Dendritic cell treated with granulocyte-macrophage colony-stimulating factor and Interleukin-4, amounts not matched to agents 40 ng/mL and 50 ng/mL, for 4 days (primary cell): ENCODE data around the gene SARNP.

ENCODE experiments used
- H3K27ac Mint-ChIP-seq: one replicate; pipeline ENCODE4 v1.8.0; 2022; ENCODE audit warnings: mild to moderate bottlenecking, mixed read lengths
- H3K27me3 Mint-ChIP-seq: one replicate; pipeline ENCODE4 v1.8.0; 2022; ENCODE audit warnings: mild to moderate bottlenecking, mixed read lengths
- H3K36me3 Mint-ChIP-seq: one replicate; pipeline ENCODE4 v1.8.0; 2022; ENCODE audit warnings: low read depth, mixed read lengths
- H3K4me1 Mint-ChIP-seq: one replicate; pipeline ENCODE4 v1.8.0; 2022; ENCODE audit warnings: low read depth, mixed read lengths
- H3K4me3 Mint-ChIP-seq: one replicate; pipeline ENCODE4 v1.8.0; 2022; ENCODE audit warnings: mild to moderate bottlenecking, moderate library complexity, mixed read lengths
- H3K9me3 Mint-ChIP-seq: one replicate; pipeline ENCODE4 v1.8.0; 2022; ENCODE audit warnings: mixed read lengths
- intact Hi-C: fragments of 100-400 bp; cut with micrococcal nuclease; formaldehyde crosslinking; loops from one replicate; pipeline ENCODE4 v1.15.0; 2022

The SARNP gene

GRCh38 chr12:55717011-55718007 is 100.2 kb downstream of the SARNP start:
- Mint-ChIP-seq H3K4me1 (peaks cover 49% of the 10 kb centered on the region), H3K9me3 (no peaks in the 10 kb centered on the region), H3K27me3 (peaks cover 10% of the 10 kb centered on the region), H3K27ac (peak overlapping the region; percentile 87), H3K36me3 (peaks cover 32% of the 10 kb centered on the region), H3K4me3 (peak overlapping the region; percentile 87)
- intact Hi-C loops: no loop called here

- Mint-ChIP-seq H3K27me3 (peaks cover 17% of the 10 kb centered on the region), H3K4me1 (peaks cover 53% of the 10 kb centered on the region), H3K36me3 (peaks cover 32% of the 10 kb centered on the region), H3K4me3 (peak overlapping the region; percentile 87), H3K27ac (peak overlapping the region; percentile 87), H3K9me3 (no peaks in the 10 kb centered on the region)
- intact Hi-C loops: no loop called here
Observed at GRCh38 chr12:55716582-55716957, 101.0 kb downstream of the SARNP start.

DNA sequence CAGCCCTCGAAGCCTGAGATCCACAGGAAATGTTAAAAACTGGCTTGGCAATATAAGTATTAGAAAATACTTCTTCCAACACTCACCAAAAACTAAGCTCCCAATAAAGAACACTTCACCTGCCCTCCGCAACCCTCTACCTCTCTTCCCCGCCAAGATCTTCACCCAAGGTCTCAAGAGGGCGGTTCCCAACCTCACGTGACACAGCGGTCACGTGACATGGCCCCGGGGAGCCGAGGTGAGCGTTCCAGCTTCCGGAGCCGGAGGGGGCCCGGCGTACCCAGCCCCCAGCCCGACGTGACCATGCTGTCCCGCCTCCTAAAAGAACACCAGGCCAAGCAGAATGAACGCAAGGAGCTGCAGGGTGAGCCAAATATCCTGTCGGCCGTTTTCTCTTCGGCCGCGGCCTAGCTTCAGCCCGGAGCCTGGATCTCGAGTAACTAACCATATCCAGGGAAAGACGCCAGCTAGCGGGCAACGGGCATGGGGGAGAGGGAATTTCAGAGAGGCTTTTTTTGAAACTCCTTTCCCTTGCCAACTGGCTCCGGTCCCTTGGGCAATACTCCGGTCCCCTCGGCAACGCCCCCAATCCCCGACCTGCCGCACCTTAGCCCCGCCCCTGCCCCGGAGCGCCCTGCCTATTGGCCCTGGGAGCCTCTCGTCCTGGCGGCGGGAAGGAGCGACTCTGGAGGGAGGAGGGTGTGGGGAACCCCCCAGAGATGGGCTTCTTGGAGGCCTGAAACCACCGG is 101.5 kb downstream of the SARNP start, which contains the start of gene BLOC1S1:
Gene BLOC1S1 (plus strand): TSS at position 214 of the 749 bp plus-strand sequence. CDS start 6 bp downstream, at position 220.
- Mint-ChIP-seq H3K4me1 (peaks cover 49% of the 10 kb centered on the region), H3K9me3 (no peaks in the 10 kb centered on the region), H3K4me3 (peak within 1 kb of the TSS; percentile 87), H3K36me3 (peaks cover 32% of the 10 kb centered on the region), H3K27ac (peak within 1 kb of the TSS; percentile 87), H3K27me3 (peaks cover 17% of the 10 kb centered on the region)
- intact Hi-C loops: no loop called here

DNA sequence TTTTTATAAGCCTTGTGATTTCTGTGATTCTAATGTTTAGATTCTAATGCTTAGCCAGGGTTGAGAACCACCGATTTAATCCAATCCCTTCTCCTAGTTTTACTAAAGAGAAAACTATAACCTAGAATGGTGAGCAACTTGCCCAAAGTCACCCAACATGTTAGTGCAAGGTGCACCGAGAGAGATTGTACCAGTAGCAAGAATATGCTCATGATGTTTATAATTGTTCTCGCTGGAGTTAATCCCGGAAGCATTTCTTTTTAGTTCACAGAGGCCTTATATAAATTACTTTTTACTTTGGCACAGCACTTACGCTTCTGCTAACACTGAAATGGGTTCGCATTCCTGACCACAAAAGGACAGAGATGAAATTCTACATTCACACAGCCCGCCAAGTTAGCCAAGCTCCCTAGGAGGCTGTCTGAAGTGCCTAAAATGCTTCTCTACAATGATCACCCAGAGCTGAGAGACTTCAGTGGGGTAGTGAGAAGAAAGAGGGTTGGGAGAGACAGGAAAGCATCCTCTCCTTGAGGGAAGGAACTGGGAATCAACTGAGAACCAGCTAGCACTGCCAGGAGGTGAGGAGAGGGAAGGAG is 102.3 kb downstream of the SARNP start:
- Mint-ChIP-seq H3K36me3 (peaks cover 28% of the 10 kb centered on the region), H3K4me1 (peaks cover 49% of the 10 kb centered on the region), H3K27me3 (peaks cover 21% of the 10 kb centered on the region), H3K4me3 (peak overlapping the region; percentile 87), H3K27ac (peak overlapping the region; percentile 87), H3K9me3 (no peaks in the 10 kb centered on the region)
- intact Hi-C loops: no loop called here

- intact Hi-C loops: no loop called here
- Mint-ChIP-seq H3K27ac (no peak overlapping the region), H3K9me3 (no peaks in the 10 kb centered on the region), H3K27me3 (peaks cover 35% of the 10 kb centered on the region), H3K4me1 (peaks cover 51% of the 10 kb centered on the region), H3K4me3 (no peak overlapping the region), H3K36me3 (peaks cover 13% of the 10 kb centered on the region)
Observed at GRCh38 chr12:55713721-55714120, 103.8 kb downstream of the SARNP start.

DNA sequence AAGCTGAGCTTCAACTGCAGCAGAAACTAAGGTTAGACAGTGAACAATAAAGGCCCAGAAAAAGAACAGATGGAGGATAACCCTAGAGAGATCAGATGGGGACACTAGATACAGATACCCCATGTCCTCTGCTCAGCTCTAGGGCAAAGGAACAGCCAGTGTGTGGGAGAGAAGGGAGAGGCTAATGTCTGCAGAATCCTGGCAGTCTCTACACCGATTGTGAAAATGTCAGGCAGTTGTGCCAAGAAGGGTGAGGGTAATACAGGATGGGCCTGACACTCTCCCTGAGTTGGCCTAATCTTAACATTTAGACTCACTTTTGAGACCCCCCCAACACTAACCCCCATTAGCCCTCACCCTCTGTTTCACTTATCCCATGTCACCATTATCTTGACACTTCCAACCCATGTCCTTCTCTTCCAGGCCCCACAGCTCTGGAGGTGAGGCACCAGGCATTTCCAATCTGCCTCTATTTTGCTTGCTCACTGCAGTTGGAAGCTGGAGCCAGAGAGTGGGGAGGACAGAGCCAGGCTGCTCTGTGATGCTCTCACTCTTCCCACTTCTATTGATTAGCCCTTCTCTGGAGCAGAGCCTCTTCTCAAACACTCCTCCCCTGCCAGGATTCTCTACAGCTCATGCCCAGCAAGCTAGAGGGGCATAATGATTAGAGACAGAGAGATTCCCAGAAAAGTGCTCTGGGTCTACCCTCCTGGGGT is 104.7 kb downstream of the SARNP start:
- Mint-ChIP-seq H3K36me3 (peaks cover 5% of the 10 kb centered on the region), H3K27me3 (peaks cover 43% of the 10 kb centered on the region), H3K9me3 (no peaks in the 10 kb centered on the region), H3K27ac (no peak overlapping the region), H3K4me1 (peaks cover 51% of the 10 kb centered on the region), H3K4me3 (no peak overlapping the region)
- intact Hi-C loops: no loop called here

- intact Hi-C loops: no loop called here
- H3K4me1 Mint-ChIP-seq: peaks cover 51% of the 10 kb centered on the region
- no peak overlapping the region for H3K27ac Mint-ChIP-seq
- H3K9me3 Mint-ChIP-seq: no peaks in the 10 kb centered on the region
- H3K4me3 Mint-ChIP-seq: no peak overlapping the region
- H3K36me3 Mint-ChIP-seq: peaks cover 5% of the 10 kb centered on the region
- H3K27me3 Mint-ChIP-seq: peaks cover 50% of the 10 kb centered on the region
Observed at GRCh38 chr12:55711786-55712553, 105.6 kb downstream of the SARNP start.

- H3K4me3 Mint-ChIP-seq: peak overlapping the region; percentile 28
- intact Hi-C loops: no loop called here
- H3K36me3 Mint-ChIP-seq: no peaks in the 10 kb centered on the region
- H3K27me3 Mint-ChIP-seq: peaks cover 75% of the 10 kb centered on the region
- peaks cover 41% of the 10 kb centered on the region for H3K4me1 Mint-ChIP-seq
- no peaks in the 10 kb centered on the region for H3K9me3 Mint-ChIP-seq
- no peak overlapping the region for H3K27ac Mint-ChIP-seq
Observed at GRCh38 chr12:55708695-55709233, 108.8 kb downstream of the SARNP start.

GRCh38 chr12:55707841-55708694 is 109.5 kb downstream of the SARNP start, which contains the start of gene ITGA7:
Gene ITGA7 (minus strand): TSS chr12:55707904. CDS start chr12:55707682, 222 bp downstream.
- Mint-ChIP-seq H3K9me3 (no peaks in the 10 kb centered on the region), H3K27me3 (peaks cover 78% of the 10 kb centered on the region), H3K36me3 (no peaks in the 10 kb centered on the region), H3K4me3 (peak within 1 kb of the TSS; percentile 48), H3K4me1 (peaks cover 41% of the 10 kb centered on the region), H3K27ac (no peak within 1 kb of the TSS)
- intact Hi-C loops: no loop called here
